ENCODE data around the gene ZNF605. TPM values are rescaled to one million over a fixed set of nuclear protein-coding genes. Genes with fewer than 3 reads are reported as not detected.

The ZNF605 gene
- total RNA-seq, 1 donor from 2014 or later, result 1.3 TPM

DNA sequence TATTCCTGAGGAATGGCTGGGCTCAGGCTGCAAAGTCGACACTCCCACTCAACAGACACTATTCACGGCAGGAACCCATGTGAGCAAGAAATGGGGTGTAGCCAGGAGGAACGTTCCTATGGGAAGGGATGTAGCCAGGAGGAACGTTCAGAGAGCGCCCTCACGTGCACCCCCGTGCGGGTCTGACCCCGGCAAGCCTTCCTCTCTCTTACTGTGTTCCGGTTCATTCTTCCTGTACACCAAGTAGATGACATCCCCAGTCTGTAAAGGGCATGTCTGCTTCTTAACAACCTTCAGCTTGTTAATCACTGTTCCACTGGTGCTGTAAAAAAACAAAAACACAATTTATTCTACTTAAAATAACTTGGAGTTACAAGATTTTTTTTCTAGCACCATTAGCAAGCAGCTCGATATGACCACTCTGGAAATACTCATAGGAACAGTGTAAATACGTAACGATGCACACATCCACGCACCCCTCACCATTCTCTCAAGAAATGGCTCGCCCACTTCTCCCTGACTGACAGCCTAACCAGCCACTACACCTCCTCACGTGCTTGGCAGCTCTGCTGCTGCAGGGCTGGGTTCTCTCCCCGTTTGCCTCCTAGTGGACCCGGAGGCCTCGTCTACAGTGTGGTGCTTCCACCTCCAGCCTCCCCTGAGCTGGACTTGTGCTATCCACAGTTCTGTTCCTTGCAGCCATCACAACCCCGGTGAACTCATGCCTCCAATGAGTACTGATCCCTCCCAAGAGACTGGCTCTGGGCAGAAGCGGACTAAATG, 83.8 kb downstream of the ZNF605 start:
- TF ChIP-seq, protein P1, sequence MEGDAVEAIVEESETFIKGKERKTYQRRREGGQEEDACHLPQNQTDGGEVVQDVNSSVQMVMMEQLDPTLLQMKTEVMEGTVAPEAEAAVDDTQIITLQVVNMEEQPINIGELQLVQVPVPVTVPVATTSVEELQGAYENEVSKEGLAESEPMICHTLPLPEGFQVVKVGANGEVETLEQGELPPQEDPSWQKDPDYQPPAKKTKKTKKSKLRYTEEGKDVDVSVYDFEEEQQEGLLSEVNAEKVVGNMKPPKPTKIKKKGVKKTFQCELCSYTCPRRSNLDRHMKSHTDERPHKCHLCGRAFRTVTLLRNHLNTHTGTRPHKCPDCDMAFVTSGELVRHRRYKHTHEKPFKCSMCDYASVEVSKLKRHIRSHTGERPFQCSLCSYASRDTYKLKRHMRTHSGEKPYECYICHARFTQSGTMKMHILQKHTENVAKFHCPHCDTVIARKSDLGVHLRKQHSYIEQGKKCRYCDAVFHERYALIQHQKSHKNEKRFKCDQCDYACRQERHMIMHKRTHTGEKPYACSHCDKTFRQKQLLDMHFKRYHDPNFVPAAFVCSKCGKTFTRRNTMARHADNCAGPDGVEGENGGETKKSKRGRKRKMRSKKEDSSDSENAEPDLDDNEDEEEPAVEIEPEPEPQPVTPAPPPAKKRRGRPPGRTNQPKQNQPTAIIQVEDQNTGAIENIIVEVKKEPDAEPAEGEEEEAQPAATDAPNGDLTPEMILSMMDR (IDR thresholded peaks at IDR 0.05), result no peak
- Histone ChIP-seq H3K4me1 (no peaks in the 10 kb centered on the region), H3K4me3 (no peak overlapping the region), H3K9me3 (no peaks in the 10 kb centered on the region), H3K36me3 (peaks cover 76 to 87% of the 10 kb centered on the region in 2 donors), H3K27ac (no peak overlapping the region), H3K27me3 (no peaks in the 10 kb centered on the region)
- DNase-seq (ENCODE audit: low spot score in 2 of 2), result no peak
- intact Hi-C loops (cut with DNase I), result no loop called here

DNA sequence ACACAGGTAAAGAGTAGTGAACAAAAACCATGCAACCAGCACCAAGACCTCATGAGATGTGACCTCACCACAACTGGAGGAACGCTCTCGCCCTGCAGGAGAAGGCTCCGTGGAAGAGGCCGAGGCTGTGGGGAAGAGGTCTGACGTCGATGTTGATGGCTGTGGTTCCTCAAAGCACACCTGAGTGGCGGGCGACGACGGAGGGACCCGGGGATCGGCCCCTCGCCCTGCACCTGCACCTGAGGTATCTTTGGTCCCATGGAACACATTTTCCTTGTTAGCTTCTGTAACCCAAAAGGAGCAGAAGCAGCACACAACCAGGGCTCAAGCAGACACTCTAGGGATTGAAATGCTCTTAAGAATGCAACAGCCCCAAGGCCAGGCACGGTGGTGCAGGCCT, 86.6 kb downstream of the ZNF605 start:
- Histone ChIP-seq H3K27me3 (no peaks in the 10 kb centered on the region), H3K9me3 (no peaks in the 10 kb centered on the region), H3K36me3 (peaks cover 78 to 81% of the 10 kb centered on the region in 2 donors), H3K27ac (no peak overlapping the region), H3K4me3 (no peak overlapping the region), H3K4me1 (no peaks in the 10 kb centered on the region)
- TF ChIP-seq, protein P1 (IDR thresholded peaks at IDR 0.05), result no peak
- no peak for DNase-seq (ENCODE audit: low spot score in 2 of 2)
- intact Hi-C loops (cut with DNase I), result no loop called here

Other genes starting within 250 kb of the ZNF605 start
- 41.2 TPM for gene PGAM5, start 245.5 kb downstream of the ZNF605 start, total RNA-seq
- gene ANKLE2, start 194.5 kb downstream of the ZNF605 start, total RNA-seq, result 54.2 TPM
- gene GOLGA3, start 127.4 kb downstream of the ZNF605 start, total RNA-seq, result 173 TPM
- 7.9 TPM for gene CHFR, start 68.7 kb downstream of the ZNF605 start, total RNA-seq
- 73.4 TPM for gene ZNF26, start 30.1 kb upstream of the ZNF605 start, total RNA-seq
- gene ZNF84, start 81.2 kb upstream of the ZNF605 start, total RNA-seq, result 2.7 TPM
- gene ZNF140, start 124.6 kb upstream of the ZNF605 start, total RNA-seq, result 11.6 TPM
- gene ZNF891, start 174.0 kb upstream of the ZNF605 start, total RNA-seq, result 2.0 TPM
- 3.8 TPM for gene ZNF10, start 174.3 kb upstream of the ZNF605 start, total RNA-seq
- 38.5 TPM for gene ZNF268, start 225.2 kb upstream of the ZNF605 start, total RNA-seq

Measured in ascending aorta (tissue), 2 donors.